Measurements from ENCODE around the gene CNOT6. TPM values are rescaled to one million over a fixed set of nuclear protein-coding genes. Genes with fewer than 3 reads are reported as not detected.

Gene CNOT6
- total RNA-seq, 1 donor from 2014 or later = 46.3 TPM

DNA sequence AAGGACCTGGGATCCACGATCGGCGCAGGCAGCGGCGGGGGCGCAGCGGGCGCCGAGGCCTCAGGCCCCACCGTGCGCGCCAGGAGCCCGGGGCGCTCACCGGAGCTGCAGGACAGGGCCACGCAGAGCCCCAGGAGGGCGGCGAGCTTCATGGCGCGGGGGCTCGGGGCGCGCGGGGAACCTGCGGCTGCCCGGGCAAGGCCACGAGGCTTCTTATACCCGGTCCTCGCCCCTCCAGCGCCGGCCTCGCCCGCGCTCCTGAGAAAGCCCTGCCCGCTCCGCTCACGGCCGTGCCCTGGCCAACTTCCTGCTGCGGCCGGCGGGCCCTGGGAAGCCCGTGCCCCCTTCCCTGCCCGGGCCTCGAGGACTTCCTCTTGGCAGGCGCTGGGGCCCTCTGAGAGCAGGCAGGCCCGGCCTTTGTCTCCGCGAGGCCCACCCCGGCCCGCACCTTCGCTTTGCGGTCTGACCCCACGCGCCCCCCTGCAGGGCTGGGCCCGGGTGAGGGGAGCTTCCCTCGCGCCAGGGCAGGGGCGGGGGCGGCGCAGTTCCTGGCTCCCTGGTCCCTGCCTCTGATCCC is 97.2 kb downstream of the CNOT6 start, which contains the start of gene SCGB3A1:
Gene SCGB3A1 (minus strand): TSS at position 189 of the 577 bp plus-strand sequence. CDS start 37 bp downstream, at position 152.
- peaks cover 22% of the 10 kb centered on the region for H3K27me3 Mint-ChIP-seq (ENCODE audit: unreplicated experiment)
- no peak for DNase-seq (ENCODE audit: low spot score)
- H3K9me3 Mint-ChIP-seq (ENCODE audit: unreplicated experiment) = no peaks in the 10 kb centered on the region
- peak within 1 kb of the TSS; percentile 88 for H3K4me3 Mint-ChIP-seq (ENCODE audit: unreplicated experiment)
- peaks cover 16% of the 10 kb centered on the region for H3K36me3 Mint-ChIP-seq (ENCODE audit: low read depth, unreplicated experiment)
- H3K27ac Mint-ChIP-seq (ENCODE audit: unreplicated experiment) = peak within 1 kb of the TSS; percentile 81
- TF ChIP-seq, protein P1, sequence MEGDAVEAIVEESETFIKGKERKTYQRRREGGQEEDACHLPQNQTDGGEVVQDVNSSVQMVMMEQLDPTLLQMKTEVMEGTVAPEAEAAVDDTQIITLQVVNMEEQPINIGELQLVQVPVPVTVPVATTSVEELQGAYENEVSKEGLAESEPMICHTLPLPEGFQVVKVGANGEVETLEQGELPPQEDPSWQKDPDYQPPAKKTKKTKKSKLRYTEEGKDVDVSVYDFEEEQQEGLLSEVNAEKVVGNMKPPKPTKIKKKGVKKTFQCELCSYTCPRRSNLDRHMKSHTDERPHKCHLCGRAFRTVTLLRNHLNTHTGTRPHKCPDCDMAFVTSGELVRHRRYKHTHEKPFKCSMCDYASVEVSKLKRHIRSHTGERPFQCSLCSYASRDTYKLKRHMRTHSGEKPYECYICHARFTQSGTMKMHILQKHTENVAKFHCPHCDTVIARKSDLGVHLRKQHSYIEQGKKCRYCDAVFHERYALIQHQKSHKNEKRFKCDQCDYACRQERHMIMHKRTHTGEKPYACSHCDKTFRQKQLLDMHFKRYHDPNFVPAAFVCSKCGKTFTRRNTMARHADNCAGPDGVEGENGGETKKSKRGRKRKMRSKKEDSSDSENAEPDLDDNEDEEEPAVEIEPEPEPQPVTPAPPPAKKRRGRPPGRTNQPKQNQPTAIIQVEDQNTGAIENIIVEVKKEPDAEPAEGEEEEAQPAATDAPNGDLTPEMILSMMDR (IDR thresholded peaks at IDR 0.05; ENCODE audit: unreplicated experiment) = no peak
- peaks cover 15% of the 10 kb centered on the region for H3K4me1 Mint-ChIP-seq (ENCODE audit: unreplicated experiment)

DNA sequence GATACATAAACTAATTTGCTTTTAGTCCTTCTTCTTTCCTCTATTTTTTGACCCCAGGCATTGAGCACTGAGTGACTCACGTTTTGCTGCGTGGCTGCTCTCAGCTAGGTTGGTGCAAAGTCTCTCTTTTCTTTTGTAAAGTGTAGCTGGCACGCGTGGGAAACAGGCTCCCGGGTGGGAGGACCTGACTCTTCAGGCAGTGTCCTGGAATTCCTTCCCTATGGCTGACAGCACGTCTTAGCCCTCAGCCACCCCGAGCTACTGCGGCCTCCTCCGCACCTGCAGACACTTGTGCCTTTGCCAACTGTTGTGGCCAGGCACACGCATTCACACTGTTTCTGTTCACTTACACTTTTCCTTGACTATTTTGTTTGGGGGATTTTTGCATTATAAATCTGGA is 98.0 kb downstream of the CNOT6 start:
- H3K4me1 Mint-ChIP-seq (ENCODE audit: unreplicated experiment) = peaks cover 15% of the 10 kb centered on the region
- H3K4me3 Mint-ChIP-seq (ENCODE audit: unreplicated experiment) = peak overlapping the region; percentile 88
- TF ChIP-seq, protein P1 (IDR thresholded peaks at IDR 0.05; ENCODE audit: unreplicated experiment) = no peak
- peaks cover 22% of the 10 kb centered on the region for H3K27me3 Mint-ChIP-seq (ENCODE audit: unreplicated experiment)
- H3K36me3 Mint-ChIP-seq (ENCODE audit: low read depth, unreplicated experiment) = peaks cover 16% of the 10 kb centered on the region
- peak overlapping the region; percentile 81 for H3K27ac Mint-ChIP-seq (ENCODE audit: unreplicated experiment)
- DNase-seq (ENCODE audit: low spot score) = no peak
- H3K9me3 Mint-ChIP-seq (ENCODE audit: unreplicated experiment) = no peaks in the 10 kb centered on the region

DNA sequence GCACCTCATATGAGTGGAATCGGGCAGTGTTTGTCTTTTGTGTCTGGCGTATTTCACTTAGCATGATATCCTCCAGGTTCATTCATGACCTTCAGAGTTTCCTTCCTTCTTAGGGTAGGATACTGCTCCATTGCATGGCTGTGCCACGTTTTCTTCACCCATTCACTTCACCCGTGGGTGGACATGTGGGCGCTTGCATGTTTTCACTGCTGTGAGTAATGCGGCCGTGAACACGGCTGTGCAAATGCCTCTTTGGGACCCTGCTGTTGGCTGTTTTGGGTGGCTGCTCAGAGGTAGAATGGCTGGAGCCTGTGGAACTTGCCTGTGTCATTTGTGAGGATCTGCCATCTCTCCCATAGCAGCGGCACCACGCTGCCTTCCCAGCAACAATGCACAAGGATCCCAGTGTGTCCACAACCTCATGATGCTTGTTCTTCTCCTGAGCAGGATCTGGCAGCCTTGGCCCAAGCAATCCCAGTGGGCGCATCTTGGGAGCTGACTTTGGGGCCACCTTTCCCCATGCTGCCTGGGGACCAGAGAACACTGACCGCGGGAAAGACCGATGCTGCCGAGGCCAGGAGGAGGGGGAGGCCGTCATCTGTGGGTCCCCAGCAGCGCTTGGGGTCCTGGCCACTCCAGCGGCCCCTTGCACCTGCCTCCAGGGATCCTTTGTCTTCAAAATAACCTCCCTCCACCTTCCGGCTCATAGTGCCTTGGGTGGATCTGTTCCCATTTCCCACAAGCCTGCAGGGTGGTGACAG is 99.4 kb downstream of the CNOT6 start:
- TF ChIP-seq, protein P1 (IDR thresholded peaks at IDR 0.05; ENCODE audit: unreplicated experiment) = no peak
- Mint-ChIP-seq H3K9me3 (ENCODE audit: unreplicated experiment) (no peaks in the 10 kb centered on the region), H3K4me3 (ENCODE audit: unreplicated experiment) (no peak overlapping the region), H3K4me1 (ENCODE audit: unreplicated experiment) (peaks cover 12% of the 10 kb centered on the region), H3K36me3 (ENCODE audit: low read depth, unreplicated experiment) (peaks cover 16% of the 10 kb centered on the region), H3K27me3 (ENCODE audit: unreplicated experiment) (peaks cover 22% of the 10 kb centered on the region), H3K27ac (ENCODE audit: unreplicated experiment) (no peak overlapping the region)
- DNase-seq (ENCODE audit: low spot score) = no peak

DNA sequence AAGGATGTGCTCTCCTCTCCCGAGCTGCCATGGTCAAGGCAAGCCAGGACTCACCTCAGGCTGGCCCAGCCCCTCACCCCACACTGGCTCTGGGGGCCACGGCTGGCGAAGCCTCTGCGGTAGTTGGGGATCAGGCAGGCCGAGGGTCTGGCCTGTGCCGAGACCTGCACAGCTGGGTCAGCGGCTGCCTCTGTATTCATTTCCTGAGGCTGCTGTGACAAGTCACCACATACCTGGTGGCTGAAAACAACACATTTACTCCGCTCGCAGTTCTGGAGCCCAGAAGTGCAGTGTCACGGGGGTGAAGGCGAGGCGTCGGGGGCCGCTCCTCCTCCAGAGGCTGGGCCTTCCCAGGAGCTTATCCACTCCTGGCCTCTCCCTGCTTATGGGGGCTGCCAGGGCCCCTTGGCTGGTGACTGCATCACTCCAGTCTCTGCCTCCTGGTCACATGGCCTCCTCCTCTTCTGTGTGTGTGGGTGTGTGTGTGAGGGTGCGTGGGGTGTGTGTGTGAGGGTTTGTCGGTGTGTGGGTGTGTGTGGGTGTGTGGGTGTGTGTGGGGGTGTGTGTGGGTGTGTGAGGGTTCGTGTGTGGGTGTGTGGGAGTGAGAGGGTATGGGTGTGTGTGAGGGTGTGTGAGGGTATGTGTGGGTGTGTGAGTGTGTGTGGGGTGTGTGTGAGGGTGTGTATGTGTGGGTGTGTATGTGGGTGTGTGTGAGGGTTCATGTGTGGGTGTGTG is 100.3 kb downstream of the CNOT6 start:
- H3K9me3 Mint-ChIP-seq (ENCODE audit: unreplicated experiment) = no peaks in the 10 kb centered on the region
- peaks cover 15% of the 10 kb centered on the region for H3K36me3 Mint-ChIP-seq (ENCODE audit: low read depth, unreplicated experiment)
- no peak overlapping the region for H3K4me3 Mint-ChIP-seq (ENCODE audit: unreplicated experiment)
- no peak overlapping the region for H3K27ac Mint-ChIP-seq (ENCODE audit: unreplicated experiment)
- no peak for DNase-seq (ENCODE audit: low spot score)
- TF ChIP-seq, protein P1 (IDR thresholded peaks at IDR 0.05; ENCODE audit: unreplicated experiment) = no peak
- H3K27me3 Mint-ChIP-seq (ENCODE audit: unreplicated experiment) = peaks cover 20% of the 10 kb centered on the region
- peaks cover 10% of the 10 kb centered on the region for H3K4me1 Mint-ChIP-seq (ENCODE audit: unreplicated experiment)
